Left ventricle myocardium inferior (tissue), 1 donor: ENCODE data around the gene AGPAT3. TPM values are rescaled to one million over a fixed set of nuclear protein-coding genes. Genes with fewer than 3 reads are reported as not detected.

Experiments used
- DNase-seq: peaks from one replicate; pipeline ENCODE4 v3.0.0-alpha.2; 2020
- H3K27ac ChIP-seq: fragments of 200-600 bp; replicated peaks from 2 replicates; pipeline ENCODE4 v1.8.0; 2021
- H3K27me3 ChIP-seq: fragments of 200-600 bp; 2 replicates; pipeline ENCODE4 v1.8.0; 2021; ENCODE audit warnings: low read depth
- H3K36me3 ChIP-seq: fragments of 200-600 bp; 2 replicates; pipeline ENCODE4 v1.8.0; 2021
- H3K4me1 ChIP-seq: fragments of 200-600 bp; 2 replicates; pipeline ENCODE4 v1.8.0; 2021
- H3K4me3 ChIP-seq: fragments of 200-600 bp; 2 replicates; pipeline ENCODE4 v1.8.0; 2021; ENCODE audit warnings: mild to moderate bottlenecking, moderate library complexity
- H3K9me3 ChIP-seq: fragments of 200-600 bp; replicated peaks from 2 replicates; pipeline ENCODE4 v1.8.0; 2021
- CTCF ChIP-seq: fragments of 200-600 bp; IDR thresholded peaks from 2 replicates; pipeline ENCODE4 v1.8.0; 2021; ENCODE audit warnings: antibody characterized with exemption, mild to moderate bottlenecking, borderline replicate concordance
- intact Hi-C: fragments of 100-400 bp; cut with micrococcal nuclease; formaldehyde crosslinking; loops from one replicate; pipeline ENCODE4 v1.11.0; 2022
- total RNA-seq: library from RNA; stranded (reverse); fragmentation: NEBNext Ultra II Directional; extraction: Animal tissue kit (Norgen Biotek cat#: 25700); gene quantifications from one replicate; pipeline ENCODE4 v1.2.1, GENCODE V29; 2021
- donor health status: DM: no; HTN: yes; CAD: no; lungs with severe emphysema.

AGPAT3 gene
- total RNA-seq, 1 donor from 2014 or later, result 79.6 TPM

- TF ChIP-seq CTCF, result no peak
- no peaks in the 10 kb centered on the region for H3K36me3 ChIP-seq
- H3K4me3 ChIP-seq, result no peak overlapping the region
- DNase-seq, result peak; percentile 62
- peak overlapping the region; percentile 56 for H3K27ac ChIP-seq
- intact Hi-C loops, result no loop called here
- H3K9me3 ChIP-seq, result no peaks in the 10 kb centered on the region
- H3K27me3 ChIP-seq, result no peaks in the 10 kb centered on the region
- peaks cover 7% of the 10 kb centered on the region for H3K4me1 ChIP-seq
These were observed 141.6 kb downstream of the AGPAT3 start for GRCh38 chr21:44006656-44007055.

DNA sequence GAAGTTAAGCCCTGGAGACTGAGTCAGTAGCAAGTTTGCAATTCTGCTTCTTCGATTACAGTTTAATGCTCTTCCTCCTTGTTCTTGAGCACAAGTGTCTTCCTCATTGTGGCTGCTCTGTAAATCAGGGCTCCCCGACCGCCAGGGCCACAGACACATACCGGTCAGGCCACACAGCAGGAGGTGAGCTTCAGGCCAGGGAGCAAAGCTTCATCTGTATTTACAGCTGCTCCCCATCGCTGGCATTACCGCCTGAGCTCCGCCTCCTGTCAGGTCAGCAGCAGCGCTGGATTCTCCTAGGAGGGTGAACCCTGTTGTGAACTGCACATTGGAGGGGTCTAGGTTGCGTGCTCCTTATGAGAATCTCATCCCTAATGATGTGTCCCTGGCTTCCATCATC, 145.4 kb downstream of the AGPAT3 start:
- Histone ChIP-seq H3K9me3 (no peaks in the 10 kb centered on the region), H3K4me3 (no peak overlapping the region), H3K4me1 (peaks cover 41% of the 10 kb centered on the region), H3K36me3 (no peaks in the 10 kb centered on the region), H3K27me3 (no peaks in the 10 kb centered on the region), H3K27ac (no peak overlapping the region)
- TF ChIP-seq CTCF, result no peak
- no peak for DNase-seq
- intact Hi-C loops, result no loop called here

DNA sequence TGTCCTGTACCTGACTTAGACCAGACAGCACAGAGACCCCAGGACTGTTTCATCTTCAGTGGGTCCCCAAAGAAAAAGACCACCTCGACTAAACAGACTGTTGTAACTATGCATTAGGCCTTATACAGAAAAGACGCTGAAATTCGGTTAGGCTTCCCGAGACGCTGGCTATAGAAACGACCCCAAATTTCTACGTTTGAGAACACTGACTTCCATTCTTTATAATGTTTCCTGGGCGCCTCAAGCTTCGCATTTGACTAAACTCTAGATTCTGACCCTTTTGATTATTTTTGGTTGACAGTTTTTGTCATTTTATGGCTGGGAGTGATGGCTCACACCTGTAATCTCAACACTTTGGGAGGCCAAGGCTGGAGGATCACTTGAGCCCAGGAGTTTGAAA, 146.1 kb downstream of the AGPAT3 start:
- Histone ChIP-seq H3K4me3 (peak overlapping the region; percentile 98), H3K27ac (peak overlapping the region; percentile 98), H3K4me1 (peaks cover 48% of the 10 kb centered on the region), H3K9me3 (no peaks in the 10 kb centered on the region), H3K27me3 (no peaks in the 10 kb centered on the region), H3K36me3 (no peaks in the 10 kb centered on the region)
- no peak for DNase-seq
- TF ChIP-seq CTCF, result no peak
- intact Hi-C loops, result no loop called here

DNA sequence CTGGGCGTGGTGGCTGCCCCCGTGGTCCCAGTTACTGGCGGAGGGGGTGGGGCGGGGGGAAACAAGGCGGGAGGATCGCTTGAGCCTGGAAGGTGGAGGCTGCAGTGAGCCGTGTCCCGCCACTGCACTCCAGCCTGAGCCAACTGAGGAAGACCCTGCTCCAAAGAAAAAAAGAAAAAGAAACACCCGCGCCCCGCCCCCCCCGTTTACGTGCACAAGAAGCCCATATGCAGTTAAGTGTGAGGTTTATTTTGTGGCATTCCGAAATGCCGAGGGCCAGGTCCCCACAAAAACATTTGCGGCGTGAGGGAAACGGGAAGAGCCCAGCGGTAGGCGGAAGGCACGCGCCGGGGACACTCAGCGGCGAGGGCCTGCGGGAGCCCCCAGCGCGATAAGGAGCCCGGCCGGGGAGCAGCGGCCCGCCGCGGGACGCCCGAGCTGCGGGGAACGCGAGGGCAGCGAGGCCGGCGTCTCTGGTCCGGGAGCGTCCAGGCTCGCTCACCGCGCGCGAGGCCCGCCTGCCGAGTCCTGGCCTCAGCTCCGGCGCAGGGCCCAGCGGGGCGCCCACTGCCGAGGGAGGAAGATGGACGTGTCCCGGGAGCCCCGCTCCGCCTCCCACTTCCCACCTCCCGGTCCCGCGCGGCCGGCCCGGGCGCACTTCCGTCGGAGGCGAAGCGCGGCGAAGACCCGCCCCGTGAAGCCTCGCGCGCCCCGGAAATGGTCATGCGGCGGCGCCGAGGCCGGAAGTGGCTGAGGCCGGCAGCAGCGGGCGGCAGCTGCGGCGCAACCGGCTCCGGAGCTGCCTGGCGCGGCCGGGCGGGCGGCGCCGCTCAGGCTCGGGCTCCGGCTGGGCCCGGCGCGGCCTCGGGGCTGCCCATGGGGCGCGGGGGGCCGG, 146.8 kb downstream of the AGPAT3 start, which contains the start of gene TRAPPC10:
Gene TRAPPC10 (plus strand): TSS at position 731 of the 895 bp plus-strand sequence. CDS start 185 bp downstream, outside the sequence.
- Histone ChIP-seq H3K27ac (peak within 1 kb of the TSS; percentile 98), H3K36me3 (no peaks in the 10 kb centered on the region), H3K9me3 (no peaks in the 10 kb centered on the region), H3K27me3 (no peaks in the 10 kb centered on the region), H3K4me3 (peak within 1 kb of the TSS; percentile 98), H3K4me1 (peaks cover 53% of the 10 kb centered on the region)
- DNase-seq, result peak; percentile 88
- no peak for TF ChIP-seq CTCF
- intact Hi-C loops, result no loop called here

GRCh38 chr21:44012474-44013379, 147.7 kb downstream of the AGPAT3 start:
- H3K36me3 ChIP-seq, result no peaks in the 10 kb centered on the region
- DNase-seq, result peak; percentile 69
- TF ChIP-seq CTCF, result peak; percentile 15
- H3K4me3 ChIP-seq, result peak overlapping the region; percentile 98
- no peaks in the 10 kb centered on the region for H3K27me3 ChIP-seq
- H3K4me1 ChIP-seq, result peaks cover 59% of the 10 kb centered on the region
- H3K9me3 ChIP-seq, result no peaks in the 10 kb centered on the region
- intact Hi-C loops, result no loop called here
- H3K27ac ChIP-seq, result peak overlapping the region; percentile 98
